ENCODE results near the gene NUP62.
A peak's percentile ranks its signal among the peaks of the same experiment; 100 is the strongest.

The NUP62 gene

DNA sequence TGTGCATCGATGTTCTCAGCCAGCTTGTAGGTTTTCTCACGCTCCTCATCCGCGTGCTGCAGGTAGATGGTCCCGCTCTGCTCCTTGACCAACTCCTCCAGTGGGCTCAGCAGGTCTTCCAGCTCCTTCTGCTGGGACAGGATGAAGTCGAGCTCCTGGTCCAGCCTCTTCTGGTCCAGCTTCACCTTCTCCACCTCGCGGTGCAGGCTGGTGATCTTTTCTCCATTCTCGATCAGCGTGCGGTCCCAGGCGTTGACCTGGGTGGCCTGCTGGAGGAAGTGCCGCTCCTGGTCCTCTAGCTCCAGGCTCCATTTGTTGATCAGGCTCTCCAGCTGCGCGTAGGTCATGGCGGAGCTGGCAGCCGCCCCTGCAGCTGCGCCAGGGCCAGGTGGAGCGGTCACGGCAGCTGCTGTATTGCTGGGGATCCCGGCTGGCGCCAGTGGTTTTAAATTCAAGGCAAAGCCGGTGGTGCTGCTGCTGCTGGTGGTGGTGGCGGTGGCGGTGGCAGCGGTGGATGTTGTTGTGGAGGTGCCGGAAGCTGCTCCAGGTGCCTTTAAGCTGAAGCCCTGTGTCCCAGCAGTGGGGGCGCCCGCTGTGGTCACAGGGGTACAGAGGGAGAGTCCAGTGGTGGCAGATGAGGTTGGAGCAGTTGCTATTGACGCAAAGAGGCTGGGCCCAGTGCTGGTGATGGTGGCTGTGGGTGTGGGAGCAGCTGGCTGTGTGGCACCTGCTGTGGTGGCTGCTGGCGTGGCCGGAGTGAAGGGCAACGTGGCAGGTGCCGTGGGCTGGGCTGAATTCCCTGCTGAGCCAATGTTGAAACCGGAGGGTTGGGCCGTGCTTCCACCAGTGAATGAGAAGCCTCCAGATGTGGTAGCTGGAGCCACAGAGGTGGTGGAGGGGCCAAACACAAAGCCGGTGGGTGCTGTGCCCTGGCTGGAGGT, 20.6 kb downstream of the NUP62 start:
- no peak overlapping the region for H3K4me3 Mint-ChIP-seq
- no peak overlapping the region for H3K27ac Mint-ChIP-seq
- DNase-seq (no peak), ATAC-seq (no peak)
- H3K27me3 Mint-ChIP-seq = no peaks in the 10 kb centered on the region
- no peaks in the 10 kb centered on the region for H3K9me3 Mint-ChIP-seq
- H3K4me1 Mint-ChIP-seq = peaks cover 69% of the 10 kb centered on the region
- H3K36me3 Mint-ChIP-seq (ENCODE audit: low read depth) = peaks cover 60% of the 10 kb centered on the region

DNA sequence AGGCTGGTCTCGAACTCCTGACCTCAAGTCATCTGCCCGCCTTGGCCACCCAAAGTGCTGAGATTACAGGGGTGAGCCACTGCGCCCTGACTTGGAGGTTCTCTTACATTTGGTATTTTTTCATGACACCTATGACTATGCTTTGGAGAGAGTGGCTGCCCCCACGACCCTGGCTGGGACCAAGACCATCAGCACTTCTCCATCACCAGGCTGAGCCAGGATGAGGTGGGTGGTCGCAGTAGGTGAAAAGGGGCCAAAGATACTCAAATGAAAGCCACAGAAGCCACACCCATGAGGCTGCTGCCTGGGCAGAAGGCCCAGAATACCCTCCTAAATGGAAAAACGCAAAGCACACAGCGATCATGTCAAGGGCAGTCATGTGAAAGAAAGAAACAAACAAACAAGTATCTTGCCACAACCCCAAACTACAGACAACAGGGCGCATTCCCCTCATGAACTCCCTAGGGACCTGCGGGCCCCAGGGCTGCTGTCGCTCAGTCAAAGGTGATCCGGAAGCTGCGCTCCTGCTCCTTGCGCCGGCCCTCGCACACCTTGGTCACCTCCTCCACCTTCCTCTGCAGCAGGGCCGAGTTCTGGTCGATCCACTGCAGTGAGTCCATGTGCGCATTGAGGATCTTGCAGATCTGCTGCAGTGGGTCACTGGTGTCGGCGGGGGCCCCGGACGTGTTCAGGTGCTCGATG, 21.4 kb downstream of the NUP62 start:
- Mint-ChIP-seq H3K9me3 (no peaks in the 10 kb centered on the region), H3K36me3 (ENCODE audit: low read depth) (peaks cover 52% of the 10 kb centered on the region), H3K27me3 (no peaks in the 10 kb centered on the region), H3K4me3 (no peak overlapping the region), H3K4me1 (peaks cover 69% of the 10 kb centered on the region), H3K27ac (peak overlapping the region; percentile 43)
- DNase-seq = no peak
- no peak for ATAC-seq

DNA sequence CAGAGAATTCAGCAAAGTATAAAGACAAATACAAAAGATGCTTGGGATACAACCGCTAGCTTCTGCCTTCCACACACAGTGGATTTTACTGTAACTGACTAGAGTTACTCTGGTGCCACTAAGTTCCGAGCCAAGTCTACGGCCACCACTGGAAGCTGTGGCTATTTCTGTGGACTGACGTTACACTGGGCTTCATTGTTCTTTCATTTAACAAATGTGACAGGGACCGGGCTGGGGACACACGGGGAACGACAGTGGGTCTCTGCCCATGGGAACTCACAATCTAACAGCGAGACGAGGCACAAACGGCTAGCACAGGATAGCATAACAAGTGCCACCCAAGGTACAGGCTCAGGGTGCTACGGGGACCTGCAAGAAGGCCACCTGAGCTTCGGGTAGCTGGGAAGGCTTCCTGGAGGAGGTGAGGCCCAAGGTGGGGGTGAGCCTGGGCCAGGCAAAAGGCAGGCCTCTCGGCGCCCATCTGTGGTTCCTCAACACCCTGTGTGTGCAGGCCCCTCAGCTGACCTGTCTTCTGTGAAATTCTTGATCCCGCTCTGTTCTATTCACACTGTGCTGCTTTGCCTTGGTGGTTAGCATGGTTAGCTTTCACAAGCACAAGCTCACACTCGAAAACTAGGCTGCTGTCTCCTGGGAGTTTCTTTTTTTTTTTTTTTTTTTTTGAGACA, 22.3 kb downstream of the NUP62 start:
- Mint-ChIP-seq H3K4me1 (peaks cover 66% of the 10 kb centered on the region), H3K4me3 (no peak overlapping the region), H3K27ac (peak overlapping the region; percentile 43), H3K9me3 (no peaks in the 10 kb centered on the region), H3K36me3 (ENCODE audit: low read depth) (peaks cover 46% of the 10 kb centered on the region), H3K27me3 (no peaks in the 10 kb centered on the region)
- no peak for DNase-seq
- ATAC-seq = no peak

DNA sequence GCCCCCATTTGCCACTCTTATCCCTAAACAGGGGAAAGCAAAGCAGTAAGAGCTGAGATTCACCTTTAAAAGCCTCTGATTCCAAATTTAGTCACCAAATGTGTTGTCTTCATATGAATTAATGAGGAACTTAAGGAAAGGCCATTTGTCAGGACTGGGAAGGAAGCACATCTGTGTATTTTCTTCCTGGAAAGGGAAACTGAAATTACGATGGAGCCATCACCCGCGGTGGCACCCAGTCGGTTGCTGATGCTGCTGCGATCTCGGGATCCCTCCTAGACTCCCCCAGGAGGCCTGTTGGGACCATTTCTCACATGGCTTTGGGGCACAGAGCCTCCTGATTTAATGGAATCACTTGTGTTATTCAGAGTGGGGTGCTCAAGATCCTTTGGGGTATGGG, 25.2 kb downstream of the NUP62 start:
- ATAC-seq = no peak
- no peak overlapping the region for H3K4me3 Mint-ChIP-seq

DNA sequence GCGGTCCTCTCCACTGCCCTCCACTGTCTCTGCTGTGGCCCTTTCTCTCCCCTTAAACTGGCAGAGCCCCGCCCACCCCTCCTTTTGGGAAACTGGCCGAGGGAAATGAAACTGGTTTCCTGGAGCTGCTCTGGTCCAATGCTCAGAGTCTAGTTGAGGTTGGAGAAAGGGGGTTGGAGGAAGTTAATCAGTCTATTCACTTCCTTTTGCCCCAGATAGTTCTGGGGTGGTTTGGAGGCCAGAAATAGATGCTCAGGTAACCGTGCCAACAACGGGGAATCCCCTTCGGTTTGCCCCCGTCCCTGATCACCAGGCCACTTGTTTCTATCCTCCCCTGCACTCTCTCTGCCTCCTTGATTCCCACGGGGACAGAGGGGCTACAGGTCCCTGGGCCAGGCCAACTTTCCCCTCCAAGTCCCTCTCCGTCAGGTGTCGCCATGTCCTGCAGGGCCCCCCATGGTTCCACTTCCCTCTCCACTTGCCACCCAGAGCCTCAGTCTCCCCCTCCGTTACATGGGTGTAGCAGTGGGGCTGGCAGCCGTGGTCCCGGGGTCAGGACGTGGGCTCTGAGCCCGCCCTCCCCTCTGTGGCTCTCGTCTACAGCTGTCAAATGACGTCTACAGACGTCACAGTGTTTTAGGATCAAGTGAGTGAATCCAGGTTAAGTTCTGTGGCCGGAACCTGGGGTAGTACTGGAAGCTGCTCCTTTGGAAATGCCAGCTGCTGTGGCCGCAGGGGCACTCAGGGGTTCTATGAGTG, 32.3 kb downstream of the NUP62 start, which contains the start of gene IL4I1:
Gene IL4I1 (minus strand): TSS at position 25 of the 759 bp plus-strand sequence. CDS start 727 bp downstream, outside the sequence.
- DNase-seq = peak; percentile 74
- Mint-ChIP-seq H3K4me1 (peaks cover 69% of the 10 kb centered on the region), H3K27ac (peak within 1 kb of the TSS; percentile 93), H3K27me3 (no peaks in the 10 kb centered on the region), H3K36me3 (ENCODE audit: low read depth) (peaks cover 3% of the 10 kb centered on the region), H3K4me3 (peak within 1 kb of the TSS; percentile 80), H3K9me3 (no peaks in the 10 kb centered on the region)
- ATAC-seq = peak; percentile 71

More for the DNA sequence above, 25.2 kb downstream of the NUP62 start:
- H3K36me3 Mint-ChIP-seq (ENCODE audit: low read depth) = peaks cover 29% of the 10 kb centered on the region
- no peak overlapping the region for H3K27ac Mint-ChIP-seq
- DNase-seq = no peak
- no peaks in the 10 kb centered on the region for H3K27me3 Mint-ChIP-seq
- H3K4me1 Mint-ChIP-seq = peaks cover 64% of the 10 kb centered on the region
- no peaks in the 10 kb centered on the region for H3K9me3 Mint-ChIP-seq

DNA sequence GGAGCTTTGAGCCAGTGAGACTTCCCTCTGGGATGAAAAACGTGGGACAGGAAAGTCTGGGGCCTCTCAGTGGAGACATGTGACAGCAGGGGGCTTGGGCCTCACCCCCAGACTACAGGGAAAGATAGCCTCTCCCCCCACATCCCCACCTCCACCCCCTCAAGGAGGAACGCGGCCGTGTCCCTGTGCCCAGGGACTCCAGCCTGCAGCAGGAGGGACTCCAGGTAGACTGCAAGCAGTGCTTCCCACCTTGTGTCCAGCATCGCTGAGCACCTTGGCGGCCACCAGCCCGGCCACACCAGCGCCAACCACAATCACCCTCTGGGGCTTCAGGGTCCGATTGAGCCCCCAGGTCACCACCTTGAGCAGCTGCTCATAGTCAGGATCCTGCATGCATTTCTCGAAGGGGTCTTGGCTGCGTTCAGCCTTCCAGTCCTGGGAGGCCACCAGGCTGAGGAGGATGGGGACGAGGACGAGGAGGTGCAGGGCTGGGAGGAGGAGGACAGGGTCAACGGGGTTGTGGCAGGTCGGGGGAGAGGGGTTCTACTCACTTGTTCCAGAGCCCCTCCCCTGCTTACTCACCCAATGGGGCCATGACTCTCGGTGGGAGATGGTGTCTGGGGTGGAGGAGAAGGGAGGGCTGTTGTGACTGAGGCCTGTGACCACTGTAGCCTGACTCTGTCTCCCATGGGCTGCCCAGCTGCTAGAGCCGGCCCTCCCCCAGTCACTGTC, 33.6 kb downstream of the NUP62 start:
- Mint-ChIP-seq H3K27ac (peak overlapping the region; percentile 93), H3K27me3 (no peaks in the 10 kb centered on the region), H3K4me1 (peaks cover 60% of the 10 kb centered on the region), H3K9me3 (no peaks in the 10 kb centered on the region), H3K36me3 (ENCODE audit: low read depth) (peaks cover 3% of the 10 kb centered on the region), H3K4me3 (peak overlapping the region; percentile 80)
- ATAC-seq = no peak
- no peak for DNase-seq

DNA sequence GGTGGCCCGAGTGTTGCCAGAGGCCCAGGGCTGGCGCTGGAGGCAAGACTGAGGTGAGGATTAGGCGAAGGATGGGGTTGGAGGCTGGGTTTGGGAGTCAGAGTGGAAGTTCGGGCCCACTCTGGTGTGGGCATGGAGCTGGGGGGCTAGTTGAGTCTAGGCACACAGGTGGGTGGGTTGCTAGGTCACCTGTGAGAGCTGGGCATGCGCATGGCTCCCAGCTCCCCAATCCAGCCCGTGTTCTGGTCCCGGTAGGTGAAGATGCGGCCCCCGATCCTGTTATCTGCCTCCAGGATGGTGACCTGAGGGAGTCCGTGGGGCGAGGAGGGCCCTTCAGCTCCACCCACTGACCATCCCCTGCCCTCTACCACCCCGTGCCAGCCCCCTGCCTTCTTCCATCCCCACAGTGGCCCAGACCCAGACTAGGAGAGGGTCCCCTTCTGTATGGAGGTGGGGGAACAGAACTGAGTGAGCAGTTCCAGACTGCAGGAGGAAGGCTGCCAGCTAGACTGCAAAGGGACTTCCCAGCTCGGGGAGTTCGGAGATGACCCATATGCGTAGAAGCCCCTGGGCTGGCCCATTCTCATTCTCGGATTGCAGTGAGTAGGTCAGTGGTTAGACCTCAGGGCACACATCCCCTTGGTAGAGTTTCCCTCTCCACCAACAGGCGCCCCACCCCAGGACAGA, 34.3 kb downstream of the NUP62 start:
- H3K4me1 Mint-ChIP-seq = peaks cover 58% of the 10 kb centered on the region
- ATAC-seq (peak; percentile 30), DNase-seq (peak; percentile 62)
- peak overlapping the region; percentile 76 for H3K27ac Mint-ChIP-seq
- no peaks in the 10 kb centered on the region for H3K9me3 Mint-ChIP-seq
- H3K36me3 Mint-ChIP-seq (ENCODE audit: low read depth) = peaks cover 3% of the 10 kb centered on the region
- H3K27me3 Mint-ChIP-seq = no peaks in the 10 kb centered on the region
- peak overlapping the region; percentile 80 for H3K4me3 Mint-ChIP-seq

DNA sequence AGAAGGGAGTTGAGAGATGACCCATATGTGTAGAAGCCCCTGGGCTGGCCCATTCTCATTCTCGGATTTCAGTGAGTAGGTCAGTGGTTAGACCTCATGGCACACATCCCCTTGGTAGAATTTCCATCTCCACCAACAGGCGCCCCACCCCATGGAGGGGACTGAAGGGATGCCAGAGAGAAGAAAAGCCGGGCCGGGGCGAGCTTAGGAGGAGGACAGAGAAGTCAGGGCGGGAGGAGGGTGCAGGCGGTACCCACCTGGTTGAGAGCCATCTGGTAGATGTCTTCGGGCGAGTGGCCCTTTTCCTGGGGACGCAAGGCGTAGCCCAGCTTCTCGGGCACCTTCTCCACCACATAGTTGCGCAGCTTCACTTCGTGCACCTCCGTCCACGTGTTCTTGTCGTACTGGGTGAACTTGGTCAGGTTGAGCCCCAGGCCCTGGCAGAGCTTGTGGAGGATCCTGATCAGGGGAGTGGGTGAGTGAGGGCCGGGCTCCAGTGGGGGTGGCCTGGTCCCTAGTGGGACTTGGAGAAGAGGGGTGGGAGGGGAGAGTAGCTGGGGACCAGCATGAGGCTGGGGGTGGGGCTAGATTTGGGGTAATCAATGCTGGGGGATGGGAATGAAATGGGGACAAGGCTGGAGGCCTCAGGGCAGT, 35.2 kb downstream of the NUP62 start:
- Mint-ChIP-seq H3K4me3 (peak overlapping the region; percentile 80), H3K36me3 (ENCODE audit: low read depth) (peaks cover 6% of the 10 kb centered on the region), H3K27me3 (no peaks in the 10 kb centered on the region), H3K4me1 (peaks cover 61% of the 10 kb centered on the region), H3K9me3 (no peaks in the 10 kb centered on the region), H3K27ac (peak overlapping the region; percentile 31)
- ATAC-seq (no peak), DNase-seq (peak; percentile 28)

DNA sequence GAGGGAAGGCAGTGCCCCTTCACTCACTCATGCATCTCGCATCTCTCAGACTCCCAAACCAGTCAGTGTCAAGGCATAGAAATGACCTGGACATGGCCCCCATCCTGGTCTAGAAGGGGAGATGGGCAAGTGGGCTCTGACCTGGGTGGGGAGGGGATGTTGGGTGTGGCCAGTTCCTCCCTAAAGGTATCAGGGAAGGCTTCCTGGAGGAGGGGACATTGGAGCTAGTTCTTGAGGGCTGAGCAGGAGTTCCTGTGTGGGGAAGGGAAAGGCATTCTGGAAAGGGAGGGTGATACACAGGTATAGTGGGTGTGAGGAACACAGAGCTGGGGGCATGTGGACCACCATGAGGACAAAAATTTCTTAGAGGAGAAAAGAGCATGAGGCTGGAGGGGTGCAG, 36.6 kb downstream of the NUP62 start:
- peak overlapping the region; percentile 27 for H3K4me3 Mint-ChIP-seq
- ATAC-seq = no peak

DNA sequence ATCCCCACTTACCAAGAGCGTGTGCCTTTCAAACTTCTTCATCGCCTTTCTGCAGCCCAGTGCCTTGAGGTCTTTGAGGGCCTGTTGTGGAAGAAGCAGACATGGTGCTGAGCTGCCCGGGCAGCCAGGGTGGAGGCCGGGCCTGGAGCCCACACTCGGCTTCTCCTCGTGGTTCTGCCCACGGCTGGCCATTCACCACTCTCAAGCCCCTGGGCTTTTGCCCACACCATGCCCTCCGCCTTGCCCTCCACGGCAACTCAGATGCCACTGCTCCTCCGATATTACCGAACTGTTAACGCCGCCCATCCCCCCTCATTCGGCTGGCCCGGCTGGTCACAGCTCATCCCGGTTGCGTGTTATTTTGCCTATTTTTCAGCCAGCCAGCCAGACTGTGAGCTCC, 37.9 kb downstream of the NUP62 start:
- H3K4me3 Mint-ChIP-seq = no peak overlapping the region
- no peaks in the 10 kb centered on the region for H3K9me3 Mint-ChIP-seq
- H3K27me3 Mint-ChIP-seq = no peaks in the 10 kb centered on the region
- ATAC-seq = no peak
- DNase-seq = no peak
- peaks cover 8% of the 10 kb centered on the region for H3K36me3 Mint-ChIP-seq (ENCODE audit: low read depth)
- H3K27ac Mint-ChIP-seq = no peak overlapping the region
- peaks cover 38% of the 10 kb centered on the region for H3K4me1 Mint-ChIP-seq

More for the DNA sequence above, 36.6 kb downstream of the NUP62 start:
- peaks cover 7% of the 10 kb centered on the region for H3K36me3 Mint-ChIP-seq (ENCODE audit: low read depth)
- H3K27me3 Mint-ChIP-seq = no peaks in the 10 kb centered on the region
- no peak for DNase-seq
- H3K9me3 Mint-ChIP-seq = no peaks in the 10 kb centered on the region
- peaks cover 51% of the 10 kb centered on the region for H3K4me1 Mint-ChIP-seq
- H3K27ac Mint-ChIP-seq = peak overlapping the region; percentile 23

DNA sequence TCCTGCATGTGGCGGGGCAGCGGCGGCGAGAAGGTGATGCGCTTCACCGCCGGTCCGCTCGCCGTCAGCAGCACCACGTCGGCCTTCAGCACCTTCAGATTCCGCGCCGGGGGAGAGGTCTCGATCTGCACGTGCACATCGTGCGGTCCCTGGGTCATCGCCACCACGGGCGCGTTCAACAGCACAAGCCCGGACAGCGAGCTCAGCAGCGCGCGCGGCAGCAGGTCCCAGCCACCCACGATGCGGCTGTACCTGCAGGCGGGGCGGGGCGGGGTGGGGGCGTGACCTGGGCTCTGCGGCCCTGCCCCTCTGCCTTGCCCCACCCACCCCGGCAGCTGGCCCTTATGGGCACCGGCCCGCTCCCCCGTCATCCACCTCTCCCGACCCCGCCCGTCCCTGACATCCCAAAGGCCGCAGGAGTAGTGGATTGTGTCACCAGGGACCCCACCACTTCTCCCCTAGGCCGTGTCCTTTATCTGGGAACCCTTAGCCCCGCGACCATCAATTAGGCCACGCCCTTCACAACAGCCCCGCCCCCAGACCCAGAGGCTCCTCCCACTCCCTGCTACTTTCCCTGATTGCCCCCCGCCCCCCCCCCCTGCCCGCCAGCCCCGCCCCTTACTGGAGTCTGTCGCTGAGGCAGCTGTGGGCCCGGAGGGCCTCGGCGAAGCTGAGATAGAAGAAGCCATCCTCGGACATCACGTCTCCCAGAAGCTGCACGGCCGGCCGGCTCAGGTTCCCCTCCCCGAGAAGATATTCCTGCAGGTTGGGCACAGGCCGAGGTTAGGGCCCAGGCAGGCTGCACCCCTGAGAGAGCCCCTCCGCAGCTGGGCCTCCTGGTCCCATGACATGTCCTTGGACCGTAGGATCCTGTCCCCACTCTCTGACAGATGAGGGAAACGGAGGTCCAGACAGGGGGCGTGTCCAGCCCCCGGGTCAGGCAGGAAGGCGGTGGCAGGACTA, 38.7 kb downstream of the NUP62 start:
- Mint-ChIP-seq H3K36me3 (ENCODE audit: low read depth) (peaks cover 11% of the 10 kb centered on the region), H3K4me1 (peaks cover 30% of the 10 kb centered on the region), H3K4me3 (peak overlapping the region; percentile 63), H3K27me3 (no peaks in the 10 kb centered on the region), H3K9me3 (no peaks in the 10 kb centered on the region), H3K27ac (peak overlapping the region; percentile 59)
- ATAC-seq = peak; percentile 54
- peak; percentile 64 for DNase-seq

Measured in activated naive CD8-positive, alpha-beta T cell treated with anti-CD3 and anti-CD28 coated beads, Interleukin-2, amount 50 U/mL, for 24 hours (primary cell).